Skin of body (tissue), 1 donor: ENCODE data around the gene TMEM117. TPM values are rescaled to one million over a fixed set of nuclear protein-coding genes. Genes with fewer than 3 reads are reported as not detected.

ENCODE experiments used
- total RNA-seq: library from RNA; depleted of rRNA; stranded (reverse); fragments of >200 nt; gene quantifications from one replicate; pipeline ENCODE4 v1.2.3, GENCODE V29; 2014

TMEM117 gene
- total RNA-seq, 1 donor from 2014 or later = 21.5 TPM

Other genes with a start within 250 kb of the TMEM117 start
- 13.3 TPM for gene PUS7L, start 77.3 kb upstream of the TMEM117 start, total RNA-seq
- gene IRAK4, start 77.1 kb upstream of the TMEM117 start, total RNA-seq = 14.4 TPM
- 65.4 TPM for gene TWF1, start 29.8 kb upstream of the TMEM117 start, total RNA-seq